Adipocyte (in vitro differentiated cells): Measurements from ENCODE around the gene KRT20.

Source experiments
- DNase-seq: peaks from one replicate; pipeline ENCODE4 v3.0.0-alpha.2; 2015; ENCODE audit warnings: low read depth
- H3K27me3 ChIP-seq: replicated peaks from 2 replicates; pipeline ENCODE4 v1.7.0; 2013; ENCODE audit warnings: mild to moderate bottlenecking, low read length, moderate library complexity; ENCODE audit not compliant: control insufficient read depth, insufficient read depth
- H3K36me3 ChIP-seq: 2 replicates; pipeline ENCODE4 v1.7.0; 2013; ENCODE audit warnings: low read length, mild to moderate bottlenecking, moderate library complexity; ENCODE audit not compliant: control insufficient read depth, insufficient read depth, severe bottlenecking
- H3K4me1 ChIP-seq: 2 replicates; pipeline ENCODE4 v1.7.0; 2013; ENCODE audit warnings: mild to moderate bottlenecking, low read length, moderate library complexity; ENCODE audit not compliant: control insufficient read depth, insufficient read depth
- H3K4me3 ChIP-seq: 2 replicates; pipeline ENCODE4 v1.7.0; 2013; ENCODE audit warnings: mild to moderate bottlenecking, low read length, moderate library complexity
- H3K9ac ChIP-seq: 2 replicates; pipeline ENCODE4 v1.7.0; 2013; ENCODE audit warnings: mild to moderate bottlenecking, low read length, moderate library complexity
- H3K9me3 ChIP-seq: 2 replicates; pipeline ENCODE4 v1.7.0; 2013; ENCODE audit warnings: mild to moderate bottlenecking, low read length, moderate library complexity; ENCODE audit not compliant: control insufficient read depth

KRT20 gene

GRCh38 chr17:40896916-40897455, 11.9 kb upstream of the KRT20 start:
- peaks cover 4% of the 10 kb centered on the region for H3K4me1 ChIP-seq
- no peak overlapping the region for H3K4me3 ChIP-seq
- DNase-seq, result no peak
- peaks cover 9% of the 10 kb centered on the region for H3K27me3 ChIP-seq
- no peaks in the 10 kb centered on the region for H3K9me3 ChIP-seq
- no peaks in the 10 kb centered on the region for H3K36me3 ChIP-seq
- no peak overlapping the region for H3K9ac ChIP-seq

- H3K4me3 ChIP-seq, result no peak overlapping the region
- no peak for DNase-seq
- no peaks in the 10 kb centered on the region for H3K36me3 ChIP-seq
- no peaks in the 10 kb centered on the region for H3K9me3 ChIP-seq
- H3K4me1 ChIP-seq, result no peaks in the 10 kb centered on the region
- H3K27me3 ChIP-seq, result peaks cover 9% of the 10 kb centered on the region
- H3K9ac ChIP-seq, result no peak overlapping the region
These were observed 10.2 kb upstream of the KRT20 start for GRCh38 chr17:40895106-40895730.

GRCh38 chr17:40888196-40888720, 3.2 kb upstream of the KRT20 start:
- no peaks in the 10 kb centered on the region for H3K9me3 ChIP-seq
- H3K4me3 ChIP-seq, result no peak overlapping the region
- no peak for DNase-seq
- no peak overlapping the region for H3K9ac ChIP-seq
- no peaks in the 10 kb centered on the region for H3K4me1 ChIP-seq
- H3K27me3 ChIP-seq, result peaks cover 5% of the 10 kb centered on the region
- H3K36me3 ChIP-seq, result no peaks in the 10 kb centered on the region

- Histone ChIP-seq H3K36me3 (no peaks in the 10 kb centered on the region), H3K9me3 (no peaks in the 10 kb centered on the region), H3K27me3 (no peaks in the 10 kb centered on the region), H3K4me1 (no peaks in the 10 kb centered on the region), H3K4me3 (no peak overlapping the region), H3K9ac (no peak overlapping the region)
- DNase-seq, result no peak
These were observed 1.0 kb upstream of the KRT20 start for GRCh38 chr17:40886090-40886489.

GRCh38 chr17:40883626-40884334, 1.3 kb downstream of the KRT20 start:
- no peak overlapping the region for H3K4me3 ChIP-seq
- DNase-seq, result no peak
- no peaks in the 10 kb centered on the region for H3K9me3 ChIP-seq

DNA sequence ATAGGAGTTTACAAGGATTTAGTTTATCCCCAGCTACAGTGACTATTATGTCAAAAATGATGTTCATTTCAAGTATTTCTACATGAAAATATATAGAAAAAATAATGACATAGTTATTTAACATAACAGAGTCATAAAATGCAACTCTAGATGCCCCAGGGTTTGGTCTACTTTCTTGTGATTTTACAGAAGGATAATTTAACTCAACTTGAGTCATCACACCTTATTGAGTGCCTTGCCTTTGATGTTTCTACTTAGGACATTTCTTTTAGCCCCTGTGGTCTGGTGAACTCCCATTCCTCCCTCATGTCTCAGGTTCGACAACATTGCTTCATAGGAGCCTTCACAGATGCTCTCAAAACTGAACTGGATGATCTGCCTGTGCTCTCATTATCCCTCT, 2.0 kb downstream of the KRT20 start:
- Histone ChIP-seq H3K9me3 (no peaks in the 10 kb centered on the region), H3K36me3 (no peaks in the 10 kb centered on the region), H3K4me1 (no peaks in the 10 kb centered on the region), H3K27me3 (no peaks in the 10 kb centered on the region), H3K4me3 (no peak overlapping the region), H3K9ac (no peak overlapping the region)
- DNase-seq, result no peak

More at GRCh38 chr17:40883626-40884334, 1.3 kb downstream of the KRT20 start:
- H3K4me1 ChIP-seq, result no peaks in the 10 kb centered on the region
- H3K9ac ChIP-seq, result no peak overlapping the region
- no peaks in the 10 kb centered on the region for H3K27me3 ChIP-seq
- no peaks in the 10 kb centered on the region for H3K36me3 ChIP-seq

DNA sequence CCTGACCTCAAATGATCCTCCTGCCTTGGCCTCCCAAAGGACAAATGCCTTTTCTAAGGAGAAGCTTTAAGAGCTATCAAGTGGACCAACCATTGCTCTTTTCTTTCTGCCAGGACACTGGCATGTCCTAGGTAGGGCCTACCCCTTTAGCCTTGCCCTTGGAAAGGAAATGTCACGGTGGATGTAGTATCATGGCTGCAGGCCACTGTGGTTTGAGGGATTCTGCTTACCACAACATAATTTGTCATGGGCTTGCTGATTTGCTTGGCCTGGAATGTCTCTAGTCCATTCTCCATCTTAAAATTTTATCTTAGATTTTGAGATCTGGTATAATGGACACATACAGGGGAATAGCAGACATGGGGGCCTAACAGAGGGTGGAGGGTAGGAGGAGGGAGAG, 6.0 kb downstream of the KRT20 start:
- no peaks in the 10 kb centered on the region for H3K27me3 ChIP-seq
- H3K9ac ChIP-seq, result no peak overlapping the region
- peaks cover 1% of the 10 kb centered on the region for H3K4me1 ChIP-seq
- H3K36me3 ChIP-seq, result no peaks in the 10 kb centered on the region
- H3K4me3 ChIP-seq, result no peak overlapping the region
- H3K9me3 ChIP-seq, result no peaks in the 10 kb centered on the region
- no peak for DNase-seq

DNA sequence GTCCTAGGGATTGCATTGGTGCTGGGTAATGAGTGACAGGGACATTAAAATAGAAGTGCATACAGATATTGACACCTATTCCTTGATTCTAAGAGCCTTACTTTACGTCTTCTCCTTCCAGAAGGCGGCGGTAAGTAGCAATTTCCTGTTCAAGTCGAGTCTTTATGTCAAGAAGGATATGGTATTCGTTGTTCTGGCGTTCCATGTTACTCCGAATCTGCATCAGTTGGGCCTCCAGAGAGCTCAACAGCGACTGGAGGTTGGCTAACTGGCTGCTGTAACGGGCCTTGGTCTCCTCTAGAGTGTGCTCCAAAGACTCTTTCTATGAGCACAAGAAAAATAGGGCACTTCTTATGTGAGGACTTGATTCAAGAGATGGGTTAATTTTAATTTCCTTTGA, 7.0 kb downstream of the KRT20 start:
- no peak overlapping the region for H3K9ac ChIP-seq
- peaks cover 6% of the 10 kb centered on the region for H3K4me1 ChIP-seq
- H3K27me3 ChIP-seq, result no peaks in the 10 kb centered on the region
- no peaks in the 10 kb centered on the region for H3K36me3 ChIP-seq
- DNase-seq, result no peak
- no peaks in the 10 kb centered on the region for H3K9me3 ChIP-seq
- H3K4me3 ChIP-seq, result no peak overlapping the region

DNA sequence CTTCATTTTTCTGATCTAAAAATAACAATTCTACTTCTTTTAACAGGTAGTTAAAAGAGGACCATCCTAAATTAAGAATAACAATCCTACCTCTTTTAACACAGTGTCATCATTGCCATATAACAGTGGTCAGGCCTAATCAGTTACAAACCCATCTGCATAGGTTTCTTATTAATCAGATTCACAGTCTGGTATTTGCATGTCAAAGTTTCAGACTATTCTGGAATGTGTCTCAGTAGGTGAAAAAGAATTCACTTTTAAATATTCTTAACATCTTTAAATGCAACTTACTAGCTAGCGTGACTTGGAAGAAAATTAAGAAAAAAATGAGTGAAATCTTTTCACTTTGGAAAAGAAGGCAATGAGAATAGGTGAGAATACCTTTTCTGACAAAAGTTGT, 11.2 kb downstream of the KRT20 start:
- no peak overlapping the region for H3K4me3 ChIP-seq
- no peaks in the 10 kb centered on the region for H3K9me3 ChIP-seq
- no peak overlapping the region for H3K9ac ChIP-seq
- peaks cover 17% of the 10 kb centered on the region for H3K4me1 ChIP-seq
- no peaks in the 10 kb centered on the region for H3K27me3 ChIP-seq
- no peak for DNase-seq
- H3K36me3 ChIP-seq, result no peaks in the 10 kb centered on the region

DNA sequence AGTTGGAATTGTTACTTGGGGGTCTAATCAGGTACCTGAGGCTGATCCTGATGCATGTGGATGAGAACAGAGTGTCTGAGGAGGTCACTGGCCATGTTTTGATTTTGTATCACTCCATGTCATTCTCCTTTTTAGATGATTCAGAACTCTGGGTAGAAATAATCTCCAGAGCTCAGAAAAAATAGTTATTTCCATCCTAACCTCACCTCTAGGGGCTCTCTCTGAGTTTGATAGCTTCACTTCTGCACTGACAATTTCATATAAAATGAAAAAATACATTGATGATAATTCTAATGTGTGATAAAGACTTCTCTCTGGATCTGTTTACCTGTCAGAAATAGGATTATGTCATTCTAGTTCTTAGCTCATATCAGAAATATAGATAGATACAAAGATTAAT, 11.8 kb downstream of the KRT20 start:
- H3K9ac ChIP-seq, result no peak overlapping the region
- no peaks in the 10 kb centered on the region for H3K36me3 ChIP-seq
- DNase-seq, result no peak
- H3K4me3 ChIP-seq, result no peak overlapping the region
- H3K27me3 ChIP-seq, result no peaks in the 10 kb centered on the region
- H3K4me1 ChIP-seq, result peaks cover 17% of the 10 kb centered on the region
- H3K9me3 ChIP-seq, result no peaks in the 10 kb centered on the region

GRCh38 chr17:40872416-40872815, 12.6 kb downstream of the KRT20 start:
- no peaks in the 10 kb centered on the region for H3K9me3 ChIP-seq
- no peak overlapping the region for H3K9ac ChIP-seq
- peak; percentile 77 for DNase-seq
- no peaks in the 10 kb centered on the region for H3K27me3 ChIP-seq
- H3K4me1 ChIP-seq, result peaks cover 20% of the 10 kb centered on the region
- no peak overlapping the region for H3K4me3 ChIP-seq
- H3K36me3 ChIP-seq, result no peaks in the 10 kb centered on the region
